Skin epidermis (tissue), 12 donors: ENCODE measurements around the gene CPNE4.
"Not testable (repeated sequence)": the region's sequence is repeated elsewhere in the genome, so short reads cannot be mapped to it uniquely, and the experiment has no call there.

Source experiments
- H3K27ac ChIP-seq, 21 experiments: fragments of 200-600 bp; sonication (generic) in 11 of 21; one replicate each; pipeline ENCODE4 v1.5.0; 2020; ENCODE audit warnings: mild to moderate bottlenecking in 3 of 21, inconsistent platforms in 2 of 21, moderate library complexity in 2 of 21
- H3K4me3 ChIP-seq, 7 experiments: fragments of 200-600 bp; sonication (generic) in 2 of 7; one replicate each; pipeline ENCODE4 v1.5.0; 2020; ENCODE audit warnings: inconsistent platforms in 2 of 7, mild to moderate bottlenecking in 2 of 7, moderate library complexity in 1 of 7

Gene CPNE4

DNA sequence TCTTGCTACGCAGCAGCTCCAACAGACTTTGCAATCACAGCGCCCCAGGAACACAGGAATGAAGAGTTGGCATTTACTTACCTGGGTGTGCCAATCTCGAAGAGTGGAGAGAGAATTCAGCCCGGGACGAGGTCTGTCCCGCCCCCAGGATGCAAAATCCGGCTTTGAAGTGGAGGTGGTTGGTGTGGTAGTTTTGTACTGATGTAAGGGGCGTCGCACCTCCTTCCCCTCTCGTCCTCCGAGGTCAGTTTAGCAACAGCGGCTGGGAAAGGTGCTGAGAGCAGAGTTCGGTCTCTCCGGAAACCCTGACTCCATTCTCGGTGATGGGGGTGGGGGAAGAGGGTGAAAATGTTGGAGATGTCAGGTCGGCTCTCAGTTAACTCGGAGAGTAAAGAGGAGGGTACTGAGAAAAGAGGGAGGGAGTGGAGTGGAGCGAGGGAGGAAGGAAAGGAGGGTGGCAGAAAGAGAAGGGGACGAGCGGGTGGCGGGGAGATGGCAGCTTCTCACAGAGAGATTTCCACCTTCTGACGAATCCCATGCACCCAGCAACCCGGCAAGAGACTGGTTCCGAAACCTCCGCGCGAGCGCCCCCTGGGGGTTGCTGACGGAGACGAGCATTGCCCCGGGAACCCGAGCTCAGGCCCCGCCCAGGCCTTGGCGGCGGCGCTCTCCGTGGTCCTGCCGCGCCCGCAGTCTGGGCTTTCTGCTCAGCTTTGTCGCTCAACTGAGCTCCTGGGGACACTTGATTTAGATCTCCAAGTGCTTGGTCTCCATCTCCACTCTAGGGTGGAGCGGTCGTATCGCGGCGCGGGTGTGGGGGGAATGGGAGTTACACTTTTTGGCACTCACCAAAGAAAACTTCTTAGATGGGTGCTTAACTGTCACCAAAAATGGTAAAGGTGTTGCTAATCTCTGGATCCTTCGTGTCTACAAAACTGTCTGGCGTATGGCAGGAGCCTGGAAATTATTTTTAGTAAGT lies at the start of gene CPNE4:
Gene CPNE4 (minus strand): TSS at position 529 of the 979 bp plus-strand sequence.
- H3K4me3 ChIP-seq = peak within 1 kb of the TSS in 2 of 7 experiments; percentile 11 to 15
- no peak within 1 kb of the TSS for H3K27ac ChIP-seq

DNA sequence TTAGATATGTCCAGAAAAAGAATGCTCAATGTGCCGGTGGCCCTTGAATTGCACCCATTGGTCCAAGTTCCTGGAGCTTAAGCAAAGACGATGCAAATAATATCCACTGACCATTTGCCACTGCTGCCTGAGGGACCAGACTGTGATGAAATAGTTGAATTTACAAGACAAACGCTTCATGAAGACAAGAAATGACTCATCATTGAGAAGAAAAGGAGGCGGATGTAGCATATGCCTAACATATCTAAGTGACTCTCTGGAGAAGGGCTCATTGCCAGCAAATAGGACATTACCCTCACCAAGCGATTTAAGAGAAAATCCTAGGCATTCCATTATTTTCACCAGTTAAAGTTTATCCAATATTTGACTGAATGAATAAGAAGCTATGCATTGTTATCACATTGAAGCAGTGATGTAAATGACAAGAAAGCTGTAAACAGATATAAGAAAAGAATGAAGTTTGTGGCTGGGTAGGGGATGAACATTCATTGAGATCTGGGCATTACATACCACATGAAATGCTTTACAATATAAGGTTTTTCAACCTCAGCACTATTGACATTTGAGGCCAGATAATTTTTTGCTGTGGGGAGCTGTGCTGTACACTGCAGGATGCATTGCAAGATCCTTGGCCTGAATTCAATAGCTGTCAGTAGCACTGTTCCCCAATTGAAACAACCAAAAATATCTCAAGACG lies 48.9 kb upstream of the CPNE4 start:
- no peak overlapping the region for H3K27ac ChIP-seq
- H3K4me3 ChIP-seq = no peak overlapping the region

DNA sequence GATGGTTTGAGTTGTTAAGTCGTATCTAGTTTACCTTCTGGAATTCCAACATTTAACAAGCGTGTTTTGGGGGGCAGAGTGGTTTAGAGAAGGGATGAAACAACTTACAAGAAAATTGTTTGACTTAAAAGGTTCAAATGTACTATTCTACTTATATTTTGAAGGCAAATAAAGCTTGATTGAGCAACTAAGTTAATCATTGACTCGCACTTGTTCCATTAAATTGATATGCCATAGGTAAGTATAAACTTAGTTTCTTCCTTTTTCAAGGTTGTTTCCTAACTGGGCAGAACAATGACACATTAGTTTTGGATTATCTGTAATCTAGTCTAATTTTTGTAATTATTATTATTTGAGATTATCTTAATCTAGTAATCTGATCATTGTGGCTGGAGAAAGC lies 48.3 kb upstream of the CPNE4 start:
- no peak overlapping the region for H3K4me3 ChIP-seq
- no peak overlapping the region for H3K27ac ChIP-seq

GRCh38 chr3:132079147-132079546 lies 44.3 kb upstream of the CPNE4 start:
- Histone ChIP-seq H3K4me3 (no peak overlapping the region), H3K27ac (no peak overlapping the region)

GRCh38 chr3:132073771-132074170 lies 39.0 kb upstream of the CPNE4 start:
- Histone ChIP-seq H3K27ac (no peak overlapping the region), H3K4me3 (no peak overlapping the region)

GRCh38 chr3:132071043-132071442 lies 36.2 kb upstream of the CPNE4 start:
- Histone ChIP-seq H3K4me3 (no peak overlapping the region), H3K27ac (no peak overlapping the region)

DNA sequence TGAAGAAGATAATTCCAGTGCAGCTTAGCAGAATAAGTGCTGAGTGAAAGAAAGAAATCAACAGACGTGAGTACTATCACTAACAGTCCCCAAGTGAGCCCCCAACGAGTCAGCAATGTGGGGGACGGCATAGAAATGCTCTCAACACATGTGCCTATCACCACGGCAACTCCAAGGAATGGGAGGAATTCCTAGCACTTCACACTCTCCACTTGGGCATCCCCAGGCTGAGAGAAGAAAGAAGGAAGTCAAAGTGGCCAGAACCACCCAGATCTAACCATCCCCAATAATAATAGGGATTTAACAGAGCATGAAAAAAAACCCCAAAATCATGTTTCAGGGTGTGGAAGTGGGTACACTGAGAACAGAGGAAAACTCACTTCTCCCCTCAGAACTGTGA lies 29.3 kb upstream of the CPNE4 start:
- Histone ChIP-seq H3K27ac (no peak overlapping the region), H3K4me3 (no peak overlapping the region)

DNA sequence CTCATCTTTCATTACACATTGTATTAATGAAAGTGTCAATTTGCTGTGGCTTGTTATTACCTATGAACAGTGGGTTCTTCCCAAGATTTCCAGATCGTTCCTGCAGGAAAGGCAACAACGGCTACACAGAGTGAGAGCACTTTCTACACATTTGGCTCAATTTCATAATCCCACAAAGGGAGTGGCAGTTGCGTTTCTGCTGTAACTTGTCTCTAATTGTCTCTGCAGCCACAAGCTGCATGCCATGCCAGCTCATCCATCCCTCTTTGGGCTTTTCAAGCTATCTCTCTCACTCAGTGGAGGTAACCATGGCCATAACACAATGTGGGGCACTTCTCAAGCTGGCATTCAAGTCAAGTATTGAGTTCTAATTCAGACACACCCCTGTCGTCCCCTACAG lies 27.7 kb upstream of the CPNE4 start:
- Histone ChIP-seq H3K27ac (no peak overlapping the region), H3K4me3 (no peak overlapping the region)

GRCh38 chr3:132055872-132056271 lies 21.1 kb upstream of the CPNE4 start:
- H3K27ac ChIP-seq = no peak overlapping the region

DNA sequence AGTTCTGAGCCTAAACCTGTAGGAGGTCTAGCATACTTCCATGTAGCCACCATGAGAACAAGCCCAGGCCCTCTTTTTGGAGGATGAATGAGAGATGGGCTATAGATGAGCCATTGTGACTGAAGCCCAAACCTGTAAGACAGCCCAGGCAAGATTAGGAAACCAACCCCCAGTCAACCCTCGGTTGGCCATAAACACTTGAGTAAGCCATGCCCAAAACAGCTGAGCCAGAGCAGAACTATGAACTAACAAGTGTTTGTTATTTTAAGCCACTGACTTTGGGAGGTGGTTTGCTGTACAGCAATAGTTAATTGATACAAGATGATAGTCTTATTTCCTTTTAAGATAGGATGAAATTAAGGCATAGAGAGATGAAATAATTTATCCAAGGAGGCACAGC lies 12.4 kb upstream of the CPNE4 start:
- no peak overlapping the region for H3K27ac ChIP-seq

More at GRCh38 chr3:132055872-132056271, 21.1 kb upstream of the CPNE4 start:
- no peak overlapping the region for H3K4me3 ChIP-seq

GRCh38 chr3:132044874-132045273 lies 10.1 kb upstream of the CPNE4 start:
- not testable (repeated sequence) for H3K27ac ChIP-seq, H3K4me3 ChIP-seq

More for the DNA sequence above, 12.4 kb upstream of the CPNE4 start:
- H3K4me3 ChIP-seq = no peak overlapping the region

DNA sequence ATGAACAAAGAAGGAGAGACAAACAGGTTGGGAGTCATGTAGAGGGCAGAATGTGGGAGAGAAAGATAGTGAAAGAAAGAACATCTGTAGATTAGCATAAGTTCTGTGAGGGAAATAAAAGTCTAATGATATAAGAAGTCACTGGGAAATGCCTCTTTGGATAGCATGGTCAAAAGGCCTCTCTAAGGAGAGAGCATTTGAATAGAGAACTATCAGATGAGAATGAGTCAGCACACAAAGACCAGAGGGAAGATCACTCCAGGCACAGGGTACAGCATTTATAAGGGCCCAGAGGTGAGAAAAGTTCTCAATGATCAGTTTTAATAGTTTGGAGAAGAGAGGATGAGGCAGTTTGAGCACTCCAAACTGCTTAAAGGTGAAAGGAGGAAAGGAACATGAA lies 7.9 kb upstream of the CPNE4 start:
- no peak overlapping the region for H3K27ac ChIP-seq
- no peak overlapping the region for H3K4me3 ChIP-seq

DNA sequence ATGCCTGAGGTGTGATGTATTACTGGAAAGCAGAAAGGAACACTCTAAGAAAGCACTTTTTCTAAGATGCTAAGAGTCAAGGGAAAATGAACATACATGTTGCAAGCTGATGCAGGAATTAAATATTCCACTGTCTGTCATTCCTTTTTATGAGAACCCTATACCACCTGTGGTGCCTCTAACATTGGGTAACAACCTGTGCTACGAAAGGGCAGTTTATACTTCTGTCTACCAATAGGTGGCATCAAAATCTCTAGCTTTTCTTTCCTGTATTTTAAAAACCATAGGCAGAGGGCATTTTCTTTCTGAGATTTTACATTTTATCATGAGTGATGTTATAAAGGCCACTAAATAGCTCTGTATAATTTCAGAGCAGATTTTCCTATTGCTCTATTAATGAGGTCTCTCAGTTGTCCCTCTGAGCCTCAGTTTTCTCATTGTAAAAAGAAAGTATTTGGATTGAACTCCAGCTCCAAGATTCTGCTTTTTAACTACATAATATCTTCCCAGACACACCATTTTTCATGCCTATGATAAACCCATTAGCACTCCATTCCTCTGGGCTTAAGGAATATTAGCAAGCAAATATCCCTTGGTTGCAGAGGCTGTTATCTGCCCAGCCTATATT lies 3.5 kb upstream of the CPNE4 start:
- Histone ChIP-seq H3K4me3 (no peak overlapping the region), H3K27ac (no peak overlapping the region)

GRCh38 chr3:132037581-132037980 lies 2.8 kb upstream of the CPNE4 start:
- Histone ChIP-seq H3K4me3 (no peak overlapping the region), H3K27ac (no peak overlapping the region)

DNA sequence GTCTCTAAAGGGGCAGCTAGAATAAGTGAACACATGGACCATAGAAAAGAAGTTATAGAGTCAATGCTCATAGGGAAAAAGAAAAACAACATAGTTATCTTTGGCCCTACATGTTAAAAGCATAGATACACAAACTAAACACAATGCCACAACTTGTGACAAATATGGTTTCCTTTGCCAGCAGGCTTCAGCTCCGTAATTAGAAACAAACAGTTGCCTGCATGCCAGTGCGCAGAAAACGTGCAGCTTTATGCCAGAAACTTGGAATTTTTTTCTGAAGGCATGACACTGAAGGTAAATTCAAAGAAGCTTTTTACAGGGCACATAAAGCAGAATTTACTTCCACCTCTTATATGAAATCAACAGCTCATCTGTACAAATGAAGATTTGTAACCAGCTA lies 2.2 kb upstream of the CPNE4 start:
- Histone ChIP-seq H3K4me3 (no peak overlapping the region), H3K27ac (no peak overlapping the region)

- Histone ChIP-seq H3K27ac (no peak overlapping the region), H3K4me3 (peak overlapping the region in 2 of 7 experiments; percentile 11 to 15)
Observed at GRCh38 chr3:132034097-132034485, 723 bp downstream of the CPNE4 start.

DNA sequence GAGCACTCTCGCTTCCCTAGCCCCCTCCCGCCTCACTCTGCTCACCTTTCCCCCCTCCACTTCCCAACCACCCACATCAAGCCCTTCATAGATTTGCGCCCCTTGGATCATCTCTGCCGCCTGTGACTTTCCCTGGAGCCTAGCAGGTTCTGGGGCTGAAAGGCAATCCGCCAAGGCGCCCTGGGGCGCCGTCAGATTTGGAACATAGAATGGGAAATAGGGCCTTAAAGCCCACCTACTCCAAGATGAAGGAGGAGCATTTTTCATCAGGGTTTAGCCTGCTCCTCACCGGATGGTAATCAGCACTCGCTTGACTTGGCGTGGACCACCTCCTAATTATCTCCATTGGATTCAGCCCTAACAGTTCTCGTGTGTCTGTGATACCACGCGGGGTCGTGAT lies 1.3 kb downstream of the CPNE4 start:
- H3K27ac ChIP-seq = no peak overlapping the region
- no peak overlapping the region for H3K4me3 ChIP-seq

GRCh38 chr3:132032959-132033358 lies 1.9 kb downstream of the CPNE4 start:
- Histone ChIP-seq H3K4me3 (no peak overlapping the region), H3K27ac (no peak overlapping the region)

GRCh38 chr3:132029182-132029902 lies 5.5 kb downstream of the CPNE4 start:
- Histone ChIP-seq H3K27ac (no peak overlapping the region), H3K4me3 (no peak overlapping the region)

DNA sequence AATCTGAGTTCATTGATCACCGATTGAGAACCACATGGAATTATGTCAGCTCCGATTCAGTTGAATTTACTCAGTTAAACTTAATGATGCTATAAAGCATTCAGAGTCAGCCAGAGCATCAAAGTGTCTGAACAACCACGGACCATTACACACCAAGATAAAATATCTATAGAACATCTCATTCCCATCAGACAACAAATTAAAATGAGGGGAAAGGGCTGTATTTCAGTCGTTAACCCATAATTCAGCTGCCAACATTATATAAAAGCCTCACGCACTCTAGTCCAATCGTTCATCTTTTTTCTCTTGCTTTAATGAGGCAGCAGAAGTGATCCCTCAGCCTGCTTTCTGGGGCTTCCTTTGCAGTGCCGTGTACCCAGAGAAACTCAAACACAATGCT lies 11.9 kb downstream of the CPNE4 start:
- no peak overlapping the region for H3K4me3 ChIP-seq
- no peak overlapping the region for H3K27ac ChIP-seq
